Astrocyte of the spinal cord (primary cell): ENCODE results near the gene NINJ1.
"Not testable (repeated sequence)": the region's sequence is repeated elsewhere in the genome, so short reads cannot be mapped to it uniquely, and the experiment has no call there.

Source experiments
- DNase-seq: peaks from one replicate; pipeline ENCODE4 v3.0.0; 2011; ENCODE audit warnings: low read depth, low spot score
- H3K4me3 ChIP-seq: 2 replicates; pipeline ENCODE4 v1.5.1; 2011; ENCODE audit warnings: low read depth, mild to moderate bottlenecking, low read length, moderate library complexity
- in situ Hi-C: cut with HindIII; loops from 2 replicates; pipeline ENCODE4 v1.10.0; 2017; ENCODE audit warnings: low sequenced_read_pairs
- TF ChIP-seq, protein P1 (sequence below): IDR thresholded peaks from 2 replicates; pipeline ENCODE4 v1.5.1; 2012; ENCODE audit warnings: low read depth, mild to moderate bottlenecking, low read length, inconsistent platforms

The NINJ1 gene

GRCh38 chr9:93119703-93119952 is 14.4 kb downstream of the NINJ1 start:
- no peak overlapping the region for H3K4me3 ChIP-seq
- DNase-seq, result no peak
- TF ChIP-seq, protein P1, sequence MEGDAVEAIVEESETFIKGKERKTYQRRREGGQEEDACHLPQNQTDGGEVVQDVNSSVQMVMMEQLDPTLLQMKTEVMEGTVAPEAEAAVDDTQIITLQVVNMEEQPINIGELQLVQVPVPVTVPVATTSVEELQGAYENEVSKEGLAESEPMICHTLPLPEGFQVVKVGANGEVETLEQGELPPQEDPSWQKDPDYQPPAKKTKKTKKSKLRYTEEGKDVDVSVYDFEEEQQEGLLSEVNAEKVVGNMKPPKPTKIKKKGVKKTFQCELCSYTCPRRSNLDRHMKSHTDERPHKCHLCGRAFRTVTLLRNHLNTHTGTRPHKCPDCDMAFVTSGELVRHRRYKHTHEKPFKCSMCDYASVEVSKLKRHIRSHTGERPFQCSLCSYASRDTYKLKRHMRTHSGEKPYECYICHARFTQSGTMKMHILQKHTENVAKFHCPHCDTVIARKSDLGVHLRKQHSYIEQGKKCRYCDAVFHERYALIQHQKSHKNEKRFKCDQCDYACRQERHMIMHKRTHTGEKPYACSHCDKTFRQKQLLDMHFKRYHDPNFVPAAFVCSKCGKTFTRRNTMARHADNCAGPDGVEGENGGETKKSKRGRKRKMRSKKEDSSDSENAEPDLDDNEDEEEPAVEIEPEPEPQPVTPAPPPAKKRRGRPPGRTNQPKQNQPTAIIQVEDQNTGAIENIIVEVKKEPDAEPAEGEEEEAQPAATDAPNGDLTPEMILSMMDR, result no peak
- in situ Hi-C loops, result no loop called here

DNA sequence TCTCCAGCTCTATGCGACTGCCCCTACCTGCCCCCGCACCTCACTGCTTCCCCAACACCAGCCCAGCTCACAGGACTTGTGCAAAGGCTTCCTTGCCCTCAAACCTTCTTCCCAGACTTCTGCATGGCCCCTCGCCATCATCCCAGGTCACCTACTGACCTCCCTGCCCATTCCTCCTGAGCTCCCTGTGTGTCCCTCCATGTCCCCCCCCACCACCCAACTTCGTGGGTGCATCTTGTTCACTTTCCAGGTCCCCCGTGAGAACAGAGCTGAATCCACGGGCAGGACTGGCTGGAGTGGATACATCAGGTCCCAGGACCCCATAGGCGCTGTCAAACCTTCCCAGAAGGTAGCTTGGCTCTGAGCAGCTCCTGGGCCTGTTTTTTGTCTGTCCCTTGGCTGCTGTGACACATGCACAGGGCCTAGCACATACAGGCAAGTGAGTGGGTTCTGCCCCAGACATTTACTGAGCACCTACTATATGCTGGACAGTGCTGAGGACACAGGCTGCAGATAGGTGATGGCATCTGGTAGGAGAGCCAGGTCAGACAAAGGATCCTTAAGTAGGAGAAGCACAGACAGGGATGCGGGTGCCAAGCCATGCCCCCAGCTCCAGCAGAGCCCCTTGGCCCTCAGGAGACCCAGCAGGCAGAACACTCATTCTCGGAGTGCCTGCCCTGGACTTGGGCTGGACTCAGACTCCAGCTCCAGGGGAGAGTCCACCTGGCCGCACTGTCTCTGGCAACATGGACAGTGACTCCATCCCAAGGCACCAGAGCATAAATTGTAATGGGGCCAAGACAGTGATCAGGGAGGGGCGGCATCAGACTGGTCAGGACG is 15.0 kb downstream of the NINJ1 start:
- in situ Hi-C loops, result no loop called here
- no peak overlapping the region for H3K4me3 ChIP-seq
- DNase-seq, result no peak
- TF ChIP-seq, protein P1, result no peak

DNA sequence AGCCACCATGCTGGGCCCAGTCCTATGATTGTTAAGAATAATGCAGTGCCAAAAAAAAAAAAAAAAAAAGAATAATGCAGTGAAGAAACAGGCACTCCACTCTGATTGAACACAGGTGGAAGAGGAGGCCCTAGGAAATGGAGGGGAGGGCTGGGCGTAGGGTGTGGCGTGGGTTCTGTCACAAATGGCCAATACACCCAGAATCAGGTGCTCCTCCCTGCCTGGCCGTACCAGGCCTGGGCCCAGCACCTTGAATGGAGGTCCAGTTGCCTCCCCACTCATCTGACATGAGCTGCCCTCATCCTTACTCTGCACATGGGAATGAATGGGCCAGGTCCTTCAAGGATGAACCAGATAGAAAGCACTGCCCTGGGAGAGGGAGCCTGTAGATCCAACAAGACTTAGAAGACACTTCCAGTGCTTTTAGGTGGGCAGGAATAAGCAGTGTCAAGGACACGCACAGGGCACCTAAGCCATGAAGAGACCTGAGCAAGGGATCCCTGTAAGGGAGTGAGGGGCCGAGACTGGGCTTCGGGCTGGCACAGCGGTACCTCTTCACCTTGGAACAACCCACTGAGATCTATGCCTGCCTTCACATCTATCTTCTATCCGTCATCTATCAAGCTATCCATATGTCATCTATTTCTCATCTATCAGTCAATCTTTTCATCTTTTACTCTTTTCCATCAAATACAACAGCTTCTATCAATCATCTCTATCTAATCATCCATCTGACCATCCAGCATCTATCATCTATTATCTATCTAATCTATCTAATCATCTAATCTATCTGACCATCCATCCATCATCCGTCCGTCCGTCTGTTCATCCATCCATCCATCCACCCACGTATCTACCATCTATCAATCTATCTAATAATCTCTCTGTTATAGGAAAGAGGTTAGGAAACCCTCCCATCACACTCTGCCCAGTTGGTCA is 15.9 kb downstream of the NINJ1 start:
- no peak overlapping the region for H3K4me3 ChIP-seq
- in situ Hi-C loops, result no loop called here
- DNase-seq, result no peak
- TF ChIP-seq, protein P1, result no peak

DNA sequence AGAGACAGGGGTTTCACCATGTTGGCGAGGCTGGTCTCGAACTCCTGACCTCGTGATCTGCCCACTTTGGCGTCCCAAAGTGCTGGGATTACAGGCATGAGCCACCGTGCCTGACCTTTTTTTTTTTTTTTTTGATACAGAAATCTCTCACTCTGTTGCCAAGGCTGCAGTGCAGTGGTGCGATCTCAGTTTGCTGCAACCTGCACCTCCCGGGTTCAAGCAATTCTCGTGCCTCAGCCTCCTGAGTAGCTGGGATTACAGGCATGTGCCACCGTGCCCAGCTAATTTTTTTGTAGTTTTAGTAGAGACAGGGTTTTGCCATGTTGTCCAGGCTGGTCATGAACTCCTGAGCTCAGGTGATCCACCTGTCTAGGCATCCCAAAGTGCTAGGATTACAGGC is 16.5 kb downstream of the NINJ1 start:
- H3K4me3 ChIP-seq, in situ Hi-C loops, DNase-seq: not testable (repeated sequence)

GRCh38 chr9:93116072-93116961 is 17.7 kb downstream of the NINJ1 start:
- in situ Hi-C loops, result no loop called here
- TF ChIP-seq, protein P1, result no peak
- no peak overlapping the region for H3K4me3 ChIP-seq
- no peak for DNase-seq

- in situ Hi-C loops, result no loop called here
- DNase-seq, result no peak
- TF ChIP-seq, protein P1, result no peak
- no peak overlapping the region for H3K4me3 ChIP-seq
These were observed 18.5 kb downstream of the NINJ1 start for GRCh38 chr9:93115486-93116071.
